ENCODE measurements around the gene LDHA.

The LDHA gene

DNA sequence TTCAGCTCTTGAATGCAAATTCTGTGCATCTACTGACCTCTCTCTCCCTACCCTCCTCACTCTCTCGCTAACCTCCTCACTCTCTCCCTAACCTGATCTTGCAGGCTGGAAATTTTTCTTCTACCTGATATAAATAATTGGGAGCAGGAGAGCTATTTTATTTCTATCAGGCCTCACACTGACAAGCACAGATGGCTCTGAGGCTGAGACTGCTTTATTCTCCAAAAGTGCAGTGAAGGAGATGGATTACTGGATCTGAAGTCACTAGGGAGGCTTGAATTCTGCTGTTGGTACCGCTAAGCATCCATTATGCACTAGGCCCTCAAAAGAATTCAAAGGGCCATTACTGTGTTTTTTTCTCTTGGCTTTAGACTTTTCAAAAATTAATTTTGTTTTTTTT is 19.4 kb upstream of the LDHA start:
- TF ChIP-seq, protein P1, sequence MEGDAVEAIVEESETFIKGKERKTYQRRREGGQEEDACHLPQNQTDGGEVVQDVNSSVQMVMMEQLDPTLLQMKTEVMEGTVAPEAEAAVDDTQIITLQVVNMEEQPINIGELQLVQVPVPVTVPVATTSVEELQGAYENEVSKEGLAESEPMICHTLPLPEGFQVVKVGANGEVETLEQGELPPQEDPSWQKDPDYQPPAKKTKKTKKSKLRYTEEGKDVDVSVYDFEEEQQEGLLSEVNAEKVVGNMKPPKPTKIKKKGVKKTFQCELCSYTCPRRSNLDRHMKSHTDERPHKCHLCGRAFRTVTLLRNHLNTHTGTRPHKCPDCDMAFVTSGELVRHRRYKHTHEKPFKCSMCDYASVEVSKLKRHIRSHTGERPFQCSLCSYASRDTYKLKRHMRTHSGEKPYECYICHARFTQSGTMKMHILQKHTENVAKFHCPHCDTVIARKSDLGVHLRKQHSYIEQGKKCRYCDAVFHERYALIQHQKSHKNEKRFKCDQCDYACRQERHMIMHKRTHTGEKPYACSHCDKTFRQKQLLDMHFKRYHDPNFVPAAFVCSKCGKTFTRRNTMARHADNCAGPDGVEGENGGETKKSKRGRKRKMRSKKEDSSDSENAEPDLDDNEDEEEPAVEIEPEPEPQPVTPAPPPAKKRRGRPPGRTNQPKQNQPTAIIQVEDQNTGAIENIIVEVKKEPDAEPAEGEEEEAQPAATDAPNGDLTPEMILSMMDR (IDR thresholded peaks at IDR 0.05; ENCODE audit: control insufficient read depth, extremely low read depth, insufficient read depth) = no peak
- DNase-seq (ENCODE audit: low read depth) = no peak
- H3K4me3 ChIP-seq (ENCODE audit: low read depth, low read length) = no peak overlapping the region

DNA sequence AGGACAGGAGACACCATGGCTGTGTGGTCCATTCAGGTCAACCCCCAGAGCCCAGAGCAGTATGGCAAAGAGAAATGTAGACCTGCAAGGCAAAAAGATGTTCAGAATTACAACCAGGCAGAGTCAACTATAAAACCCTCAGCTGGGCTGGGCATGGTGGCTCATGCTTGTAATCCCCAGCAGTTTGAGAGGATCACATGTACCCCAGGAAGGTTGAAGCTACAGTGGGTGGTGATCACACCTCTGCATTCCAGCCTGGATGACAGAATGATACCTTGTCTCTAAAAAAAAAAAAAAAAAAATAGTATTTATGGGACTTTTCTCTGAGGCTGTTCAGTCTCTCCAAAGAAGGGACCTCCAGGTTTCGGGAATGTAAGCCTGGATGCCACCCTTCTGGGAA is 18.4 kb upstream of the LDHA start:
- DNase-seq (ENCODE audit: low read depth) = no peak
- TF ChIP-seq, protein P1 (IDR thresholded peaks at IDR 0.05; ENCODE audit: control insufficient read depth, extremely low read depth, insufficient read depth) = no peak
- H3K4me3 ChIP-seq (ENCODE audit: low read depth, low read length) = no peak overlapping the region

DNA sequence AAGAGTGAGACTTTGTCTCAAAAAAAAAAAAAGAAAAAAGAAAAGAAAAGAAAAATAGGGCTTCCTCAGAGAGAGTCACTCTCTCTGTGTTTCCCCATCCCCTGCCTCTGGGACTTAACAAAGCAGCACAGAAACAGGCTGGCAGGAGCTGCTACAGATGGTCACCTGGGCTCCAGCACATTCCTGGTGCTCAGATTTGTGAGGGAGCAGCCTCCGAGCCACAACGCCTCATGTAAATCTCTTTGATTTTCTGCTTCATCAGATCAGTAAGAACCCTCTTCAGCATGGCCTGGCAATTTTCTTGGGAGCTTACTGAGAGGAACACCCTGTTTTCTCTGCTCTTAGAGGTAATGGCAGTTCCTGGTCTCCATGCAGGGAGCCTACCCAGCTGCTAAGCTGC is 15.2 kb upstream of the LDHA start:
- no peak overlapping the region for H3K4me3 ChIP-seq (ENCODE audit: low read depth, low read length)
- TF ChIP-seq, protein P1 (IDR thresholded peaks at IDR 0.05; ENCODE audit: control insufficient read depth, extremely low read depth, insufficient read depth) = no peak
- no peak for DNase-seq (ENCODE audit: low read depth)

DNA sequence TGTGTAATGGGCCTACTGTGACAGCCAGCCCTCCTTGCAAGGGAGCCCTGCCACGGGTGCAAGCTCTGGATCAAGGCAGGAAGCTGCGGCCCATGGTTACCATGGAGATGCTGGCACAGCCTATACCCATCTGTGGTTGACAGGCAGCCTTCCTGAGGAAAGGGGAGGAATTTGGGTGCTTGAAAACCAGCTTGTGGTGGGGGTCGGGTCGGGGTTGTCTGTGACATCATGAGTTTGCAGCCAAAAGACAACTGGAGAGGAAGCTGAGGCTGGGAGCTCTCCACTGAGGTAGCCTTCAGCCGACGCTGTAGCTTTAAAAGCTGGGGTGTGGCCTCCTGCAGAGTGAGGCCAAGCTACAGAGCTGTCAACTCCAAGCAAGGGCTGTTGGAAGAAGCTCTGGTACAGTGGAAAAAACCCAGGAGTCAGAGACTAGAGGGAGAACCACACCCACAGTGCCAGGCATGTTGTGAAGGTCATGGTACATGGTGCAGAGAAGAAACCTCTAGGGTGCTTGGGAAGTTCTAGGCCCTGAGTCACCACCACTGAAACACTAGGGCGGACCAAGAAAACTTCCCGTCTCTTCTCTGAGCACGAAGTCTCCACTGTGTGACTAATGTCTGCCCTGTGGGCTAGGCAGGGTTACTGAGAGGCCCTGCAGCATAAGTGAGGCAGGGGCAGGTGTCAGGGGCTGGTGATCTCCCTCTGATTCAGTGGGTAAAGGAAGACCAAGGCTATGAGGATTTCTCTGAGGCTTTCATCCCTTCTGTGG is 10.8 kb upstream of the LDHA start:
- TF ChIP-seq, protein P1 (IDR thresholded peaks at IDR 0.05; ENCODE audit: control insufficient read depth, extremely low read depth, insufficient read depth) = no peak
- H3K4me3 ChIP-seq (ENCODE audit: low read depth, low read length) = no peak overlapping the region
- DNase-seq (ENCODE audit: low read depth) = peak; percentile 28

DNA sequence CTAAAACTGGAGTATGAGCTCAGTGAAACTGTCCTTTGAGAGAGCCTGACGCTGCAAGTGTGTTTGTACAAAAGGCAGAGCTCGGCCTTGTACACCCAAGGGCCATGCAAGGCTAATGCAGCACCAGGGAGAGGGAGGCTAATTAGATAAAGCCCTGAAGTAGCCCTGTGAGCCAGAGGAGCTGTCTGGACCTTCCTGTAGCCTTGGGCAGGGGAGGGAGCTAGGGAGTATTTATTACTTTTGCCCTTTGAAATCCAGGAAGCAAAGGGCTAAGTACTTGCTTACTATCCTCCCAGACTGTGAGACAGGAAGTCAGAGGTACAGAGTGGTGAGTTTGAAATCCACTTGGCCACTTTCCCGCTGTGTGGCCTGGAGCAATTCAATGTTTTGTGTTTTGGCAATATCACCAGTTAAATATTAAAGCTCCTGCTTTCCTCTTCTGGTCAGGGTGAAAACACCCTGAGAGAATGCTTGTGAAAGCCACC is 10.2 kb upstream of the LDHA start:
- TF ChIP-seq, protein P1 (IDR thresholded peaks at IDR 0.05; ENCODE audit: control insufficient read depth, extremely low read depth, insufficient read depth) = no peak
- no peak overlapping the region for H3K4me3 ChIP-seq (ENCODE audit: low read depth, low read length)
- DNase-seq (ENCODE audit: low read depth) = peak; percentile 84

DNA sequence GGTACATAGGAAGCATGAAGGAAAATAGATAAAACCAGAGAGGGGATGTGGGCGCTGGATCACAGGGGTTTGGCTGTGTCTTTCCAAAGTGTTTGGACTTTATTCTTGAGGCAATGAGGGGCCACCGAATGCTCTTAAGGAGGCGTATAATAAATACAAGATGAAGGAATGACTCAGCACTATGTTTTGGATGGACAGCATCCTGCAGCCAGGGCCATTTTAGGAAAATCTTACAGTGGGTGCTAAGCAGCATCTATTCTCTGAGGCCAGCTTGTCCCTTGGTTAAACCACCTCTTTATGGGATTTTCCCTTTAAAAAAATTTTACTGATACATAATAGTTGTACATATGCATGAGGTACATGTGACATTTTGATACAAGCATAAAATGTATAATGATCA is 4.3 kb upstream of the LDHA start:
- DNase-seq (ENCODE audit: low read depth) = no peak
- TF ChIP-seq, protein P1 (IDR thresholded peaks at IDR 0.05; ENCODE audit: control insufficient read depth, extremely low read depth, insufficient read depth) = no peak
- H3K4me3 ChIP-seq (ENCODE audit: low read depth, low read length) = no peak overlapping the region
